Keratinocyte (primary cell): Measurements from ENCODE around the gene TBC1D20.

Experiments
- EZH2 ChIP-seq: IDR thresholded peaks from one replicate; pipeline ENCODE4 v1.6.1; 2012; ENCODE audit warnings: inconsistent platforms, mild to moderate bottlenecking, low read length, moderate library complexity
- TF ChIP-seq, protein P1 (sequence below), 3 experiments: IDR thresholded peaks in 1 of 3; conservative IDR thresholded peaks in 1 of 3; optimal IDR thresholded peaks in 1 of 3; 2 replicates in 2 of 3; 3 replicates in 1 of 3; pipeline versions ENCODE3 to v1.5.1; 2011; ENCODE audit warnings: low read length in 3 of 3, mild to moderate bottlenecking in 3 of 3, moderate library complexity in 2 of 3, control low read depth in 1 of 3, inconsistent platforms in 1 of 3; ENCODE audit not compliant: insufficient read depth in 2 of 3; ENCODE audit errors: extremely low read depth in 1 of 3

DNA sequence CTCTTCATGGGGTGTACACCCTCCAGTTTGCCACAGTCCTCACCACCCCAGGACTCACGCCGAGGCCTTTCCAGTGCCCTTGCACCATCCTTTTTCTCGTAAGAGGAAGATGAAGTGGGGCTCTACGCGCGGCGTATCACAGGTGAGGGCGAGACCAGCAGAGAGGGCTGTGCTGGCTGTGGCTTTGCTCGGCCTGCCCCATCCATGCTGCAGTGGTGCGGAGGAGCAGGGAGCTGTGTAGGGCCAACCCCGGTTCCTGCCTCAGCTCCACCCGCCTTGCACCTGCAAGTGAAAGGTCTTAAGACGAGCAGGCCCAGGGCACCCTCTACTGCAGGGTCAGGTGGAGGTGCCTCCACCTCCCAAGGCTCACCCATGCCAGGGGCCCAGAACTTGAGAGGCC lies 30.1 kb downstream of the TBC1D20 start:
- TF ChIP-seq, protein P1, sequence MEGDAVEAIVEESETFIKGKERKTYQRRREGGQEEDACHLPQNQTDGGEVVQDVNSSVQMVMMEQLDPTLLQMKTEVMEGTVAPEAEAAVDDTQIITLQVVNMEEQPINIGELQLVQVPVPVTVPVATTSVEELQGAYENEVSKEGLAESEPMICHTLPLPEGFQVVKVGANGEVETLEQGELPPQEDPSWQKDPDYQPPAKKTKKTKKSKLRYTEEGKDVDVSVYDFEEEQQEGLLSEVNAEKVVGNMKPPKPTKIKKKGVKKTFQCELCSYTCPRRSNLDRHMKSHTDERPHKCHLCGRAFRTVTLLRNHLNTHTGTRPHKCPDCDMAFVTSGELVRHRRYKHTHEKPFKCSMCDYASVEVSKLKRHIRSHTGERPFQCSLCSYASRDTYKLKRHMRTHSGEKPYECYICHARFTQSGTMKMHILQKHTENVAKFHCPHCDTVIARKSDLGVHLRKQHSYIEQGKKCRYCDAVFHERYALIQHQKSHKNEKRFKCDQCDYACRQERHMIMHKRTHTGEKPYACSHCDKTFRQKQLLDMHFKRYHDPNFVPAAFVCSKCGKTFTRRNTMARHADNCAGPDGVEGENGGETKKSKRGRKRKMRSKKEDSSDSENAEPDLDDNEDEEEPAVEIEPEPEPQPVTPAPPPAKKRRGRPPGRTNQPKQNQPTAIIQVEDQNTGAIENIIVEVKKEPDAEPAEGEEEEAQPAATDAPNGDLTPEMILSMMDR (optimal IDR thresholded peaks at IDR 0.05 in 1 of 3, IDR thresholded peaks at IDR 0.05 in 1 of 3, conservative IDR thresholded peaks at IDR 0.05 in 1 of 3; ENCODE audit: extremely low read depth in 1 of 3, insufficient read depth in 2 of 3, low read length in 3 of 3): no peak
- TF ChIP-seq EZH2: no peak
